ENCODE data around the gene KRT84. TPM values are rescaled to one million over a fixed set of nuclear protein-coding genes. Genes with fewer than 3 reads are reported as not detected.

KRT84 gene
- total and polyA plus RNA-seq, 2 of the 4 experiments (the other 2 are of a cell fraction), result not detected

GRCh38 chr12:52407918-52408317, 22.5 kb upstream of the KRT84 start:
- Histone ChIP-seq H3K9ac (ENCODE audit: low read depth, low read length) (no peak overlapping the region), H3K23ac (ENCODE audit: low read depth, low read length) (no peak overlapping the region), H3K4ac (ENCODE audit: low read depth, low read length) (no peak overlapping the region), H2AK5ac (ENCODE audit: low read depth, low read length) (no peak overlapping the region), H4K8ac (ENCODE audit: low read depth in 2 of 2, low read length in 2 of 2) (no peak overlapping the region), H3K4me2 (ENCODE audit: low read depth, low read length) (no peak overlapping the region), H2BK15ac (ENCODE audit: low read depth, low read length) (no peak overlapping the region), H3K36me3 (ENCODE audit: control insufficient read depth, insufficient read depth, low read length) (no peaks in the 10 kb centered on the region), H4K5ac (ENCODE audit: low read depth, low read length) (no peak overlapping the region), H4K20me1 (ENCODE audit: insufficient read depth, low read length) (no peaks in the 10 kb centered on the region), H2BK120ac (ENCODE audit: low read depth, low read length) (no peak overlapping the region), H2BK20ac (ENCODE audit: low read depth, low read length) (no peak overlapping the region), H3K4me1 (ENCODE audit: control insufficient read depth, insufficient read depth, low read length) (no peaks in the 10 kb centered on the region), H3K18ac (ENCODE audit: low read depth, low read length) (no peak overlapping the region), H3K9me3 (ENCODE audit: control insufficient read depth, insufficient read depth, low read length) (no peaks in the 10 kb centered on the region), H3K79me1 (ENCODE audit: low read depth in 1 of 2, low read length in 2 of 2) (no peaks in the 10 kb centered on the region), H2AFZ (replicated peaks; ENCODE audit: low read length, poor library complexity) (no peak overlapping the region), H2BK5ac (ENCODE audit: low read depth, low read length, poor library complexity, severe bottlenecking) (no peak overlapping the region), H3K9me1 (ENCODE audit: insufficient read depth, low read length) (no peaks in the 10 kb centered on the region), H3K56ac (ENCODE audit: extremely low read depth, insufficient read depth, low read length) (no peak overlapping the region), H3K27ac (ENCODE audit: insufficient read depth, low read length) (no peak overlapping the region), H3K27me3 (ENCODE audit: control insufficient read depth, insufficient read depth, low read length) (peaks cover 40% of the 10 kb centered on the region), H2AK9ac (replicated peaks; ENCODE audit: low read depth, low read length, poor library complexity) (no peak overlapping the region), H3K14ac (replicated peaks; ENCODE audit: low read depth, low read length) (no peak overlapping the region), H4K91ac (ENCODE audit: insufficient read depth, low read depth, low read length) (no peak overlapping the region), H3K4me3 (ENCODE audit: insufficient read depth, low read depth, low read length) (no peak overlapping the region)
- intact Hi-C loops (cut with micrococcal nuclease), result no loop called here
- BruUV-seq (replicated peaks), result no TSS peak
- in situ Hi-C loops (cut with MboI; ENCODE audit: low sequenced_read_pairs), result no loop called here
- 50% methylated on average over 2 of the region's 5 CpGs; no CpG with 5 or more reads in 1 of the 2 experiments for WGBS, 2 experiments (ENCODE audit: extremely low coverage in 2 of 2, insufficient read length in 1 of 2)
- POLR2A ChIA-PET (ENCODE audit: unreplicated experiment), result no interaction called here
- DNase-seq (no peak), ATAC-seq (ENCODE audit: low read depth) (no peak)
- CTCF ChIA-PET, result no interaction called here
- dilution Hi-C loops (cut with HindIII; ENCODE audit: low sequenced_read_pairs, unreplicated experiment), result no loop called here
- TF ChIP-seq CEBPB (IDR thresholded peaks at IDR 0.05; ENCODE audit: low read depth, low read length) (no peak), SMC3 (IDR thresholded peaks at IDR 0.05; ENCODE audit: low read depth, low read length) (no peak), ELK1 (IDR thresholded peaks at IDR 0.05; ENCODE audit: borderline replicate concordance, low read depth, low read length) (no peak), USF2 (IDR thresholded peaks at IDR 0.05; ENCODE audit: low read depth, low read length) (no peak), FOS (IDR thresholded peaks at IDR 0.05; ENCODE audit: low read depth, low read length) (no peak), BHLHE40 (IDR thresholded peaks at IDR 0.05; ENCODE audit: low read depth, low read length) (no peak), RAD21 (IDR thresholded peaks at IDR 0.05; ENCODE audit: low read length) (no peak), MAFK (IDR thresholded peaks at IDR 0.05; ENCODE audit: low read depth, low read length) (no peak), RFX5 (IDR thresholded peaks at IDR 0.05; ENCODE audit: low read depth, low read length) (no peak)
